ENCODE results near the gene SPTB. TPM values are rescaled to one million over a fixed set of nuclear protein-coding genes. Genes with fewer than 3 reads are reported as not detected.

Gene SPTB
- total and polyA plus RNA-seq, 9 of the 15 experiments (the other 6 are each of a cell fraction or from before 2014, with no cell fraction given) = 0.21 to 45.9 (median 11.7) TPM

DNA sequence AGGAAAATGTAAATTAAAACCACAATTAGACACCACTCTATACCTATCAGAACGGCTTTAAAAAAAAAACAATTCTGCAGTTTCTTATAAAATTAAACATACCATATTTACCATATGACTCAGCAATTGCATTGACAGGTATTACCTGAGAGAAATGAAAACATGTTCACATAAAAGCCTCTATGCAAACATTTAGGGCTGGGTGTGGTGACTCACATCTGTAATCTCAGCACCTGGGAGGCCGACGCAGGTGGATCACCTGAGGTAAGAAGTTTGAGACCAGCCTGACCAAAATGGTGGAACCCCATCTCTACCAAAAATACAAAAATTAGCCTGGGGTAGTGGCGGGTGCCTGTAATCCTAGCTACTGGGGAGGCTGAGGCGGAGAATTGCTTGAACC, 41.1 kb downstream of the SPTB start:
- Histone ChIP-seq H2AFZ (ENCODE audit: low read depth, low read length) (no peak overlapping the region), H3K27me3 (ENCODE audit: control insufficient read depth in 2 of 2, insufficient read depth in 2 of 2, low read length in 2 of 2) (no peaks in the 10 kb centered on the region), H3K4me2 (ENCODE audit: insufficient read depth, low read length) (no peak overlapping the region), H3K9ac (ENCODE audit: insufficient read depth in 1 of 2, low read depth in 2 of 2, low read length in 2 of 2) (no peak overlapping the region), H4K20me1 (replicated peaks; ENCODE audit: control insufficient read depth, insufficient read depth, low read length) (no peaks in the 10 kb centered on the region; the same call in 1 of the 2 replicates), H3K79me2 (ENCODE audit: control insufficient read depth, insufficient read depth, low read length) (peaks cover 84% of the 10 kb centered on the region), H3K4me1 (replicated peaks in 1 of 2; ENCODE audit: control insufficient read depth in 2 of 2, insufficient read depth in 2 of 2, low read length in 2 of 2) (peaks cover 8 to 38% of the 10 kb centered on the region in 2 experiments; a peak in 3 of 5 replicates), H3K4me3 (no peak overlapping the region), H3K9me3 (replicated peaks; ENCODE audit: control insufficient read depth, insufficient read depth, low read depth, low read length) (no peaks in the 10 kb centered on the region), H3K27ac (ENCODE audit: extremely low read depth, low read depth, low read length) (no peak overlapping the region), H3K9me1 (ENCODE audit: control insufficient read depth, insufficient read depth, low read length) (no peaks in the 10 kb centered on the region), H3K36me3 (ENCODE audit: control insufficient read depth, insufficient read depth, low read length) (peaks cover 4% of the 10 kb centered on the region; the same call in 1 of the 3 replicates)
- TF ChIP-seq ZNF316 (IDR thresholded peaks at IDR 0.05) = peak; percentile 46
- no peak for TF ChIP-seq ZFP36 (IDR thresholded peaks at IDR 0.05; ENCODE audit: low read depth, low read length, partially characterized antibody)
- no peak for TF ChIP-seq SRF (CRISPR knock-in tag; IDR thresholded peaks at IDR 0.05)
- FAIRE-seq (no peak), ATAC-seq (no peak), DNase-seq (ENCODE audit: extremely low read depth in 1 of 4, low spot score in 3 of 4) (no peak)
- 95% methylated on average over 4 of the region's 5 CpGs for WGBS (ENCODE audit: insufficient coverage, low coverage, missing lambda C conversion rate)
- BruUV-seq (replicated peaks) = no TSS peak
- POLR2A ChIA-PET = no interaction called here
- CTCF ChIA-PET (ENCODE audit: low intra/inter-chr PET ratio) = no interaction called here
- in situ Hi-C loops (cut with MboI) (no loop called here), intact Hi-C loops (cut with micrococcal nuclease) (no loop called here)

DNA sequence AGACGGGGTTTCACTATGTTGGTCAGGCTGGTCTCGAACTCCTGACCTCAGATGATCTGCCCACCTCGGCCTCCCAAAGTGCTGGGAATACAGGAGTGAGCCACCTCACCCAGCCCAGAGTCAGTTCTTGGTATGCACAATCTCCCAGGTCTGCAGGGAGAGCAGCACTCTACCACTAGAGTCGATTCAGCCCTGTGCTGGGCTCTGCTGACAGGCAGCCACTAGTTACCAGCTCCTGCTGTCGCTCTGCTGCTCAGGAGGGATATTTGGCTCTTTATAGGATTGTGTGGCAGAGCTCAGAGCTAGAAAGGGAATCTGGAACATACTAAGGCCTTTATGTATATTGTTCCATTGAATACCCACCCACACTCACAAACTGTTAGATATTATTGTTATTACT, 44.3 kb downstream of the SPTB start:
- H4K20me1 ChIP-seq (replicated peaks; ENCODE audit: control insufficient read depth, insufficient read depth, low read length) = no peaks in the 10 kb centered on the region
- H3K4me3 ChIP-seq = no peak overlapping the region
- ATAC-seq (no peak), DNase-seq (ENCODE audit: extremely low read depth in 1 of 4, low spot score in 3 of 4) (no peak), FAIRE-seq (no peak)
- TF ChIP-seq MEIS2 (IDR thresholded peaks at IDR 0.05; ENCODE audit: partially characterized antibody) = no peak
- 86% methylated on average over 3 of the region's 5 CpGs for WGBS (ENCODE audit: insufficient coverage, low coverage, missing lambda C conversion rate)
- H3K4me2 ChIP-seq (ENCODE audit: insufficient read depth, low read length) = no peak overlapping the region
- H3K36me3 ChIP-seq (ENCODE audit: control insufficient read depth, insufficient read depth, low read length) = no peaks in the 10 kb centered on the region; the same call in 2 of the 3 replicates
- no peak overlapping the region for H3K9ac ChIP-seq (ENCODE audit: insufficient read depth in 1 of 2, low read depth in 2 of 2, low read length in 2 of 2)
- CTCF ChIA-PET (ENCODE audit: low intra/inter-chr PET ratio) = no interaction called here
- in situ Hi-C loops (cut with MboI) = no loop called here
- H3K9me1 ChIP-seq (ENCODE audit: control insufficient read depth, insufficient read depth, low read length) = no peaks in the 10 kb centered on the region
- H3K27me3 ChIP-seq (ENCODE audit: control insufficient read depth in 2 of 2, insufficient read depth in 2 of 2, low read length in 2 of 2) = no peaks in the 10 kb centered on the region
- intact Hi-C loops (cut with micrococcal nuclease) = no loop called here
- H3K9me3 ChIP-seq (replicated peaks; ENCODE audit: control insufficient read depth, insufficient read depth, low read depth, low read length) = 0 out of 2 replicates have a peak, but pooled peaks cover 2% of the 10 kb centered on the region
- no TSS peak for BruUV-seq (replicated peaks)
- peaks cover 4 to 14% of the 10 kb centered on the region in 2 experiments; a peak in 3 of 5 replicates for H3K4me1 ChIP-seq (replicated peaks in 1 of 2; ENCODE audit: control insufficient read depth in 2 of 2, insufficient read depth in 2 of 2, low read length in 2 of 2)
- POLR2A ChIA-PET = interaction anchor here (0.9 to 1.5 kb wide), 3 partner anchors 9 to 101 kb away, joined by 3 to 4 read pairs (median 4); no protein-coding TSS in a partner anchor
- no peak overlapping the region for H3K27ac ChIP-seq (ENCODE audit: extremely low read depth, low read depth, low read length)
- H3K79me2 ChIP-seq (ENCODE audit: control insufficient read depth, insufficient read depth, low read length) = peaks cover 86% of the 10 kb centered on the region
- no peak overlapping the region for H2AFZ ChIP-seq (ENCODE audit: low read depth, low read length)

Data from K562 (cell line).